NCI-H1092 treated with DMSO at 0.1 percent for 48 hours (cell line): ENCODE data around the gene PPP6R2.
"Not testable (repeated sequence)": the region's sequence is repeated elsewhere in the genome, so short reads cannot be mapped to it uniquely, and the experiment has no call there.

Experiments used
- DNase-seq: peaks from one replicate; lab custom pipeline; 2025; lab: John Stamatoyannopoulos, UW

Gene PPP6R2

GRCh38 chr22:50401907-50402306, 58.8 kb downstream of the PPP6R2 start:
- DNase-seq: no peak

GRCh38 chr22:50403701-50404101, 60.6 kb downstream of the PPP6R2 start:
- peak; percentile 11 for DNase-seq

- no peak for DNase-seq
Observed at GRCh38 chr22:50406416-50407170, 63.5 kb downstream of the PPP6R2 start.

GRCh38 chr22:50408311-50408710, 65.2 kb downstream of the PPP6R2 start:
- DNase-seq: no peak

- DNase-seq: not testable (repeated sequence)
Observed at GRCh38 chr22:50408954-50409353, 65.8 kb downstream of the PPP6R2 start.

GRCh38 chr22:50414476-50415248, 71.5 kb downstream of the PPP6R2 start:
- DNase-seq: no peak

GRCh38 chr22:50415426-50415825, 72.3 kb downstream of the PPP6R2 start:
- no peak for DNase-seq

- no peak for DNase-seq
Observed at GRCh38 chr22:50416996-50417395, 73.9 kb downstream of the PPP6R2 start.

- DNase-seq: no peak
Observed at GRCh38 chr22:50417411-50418210, 74.5 kb downstream of the PPP6R2 start.

- no peak for DNase-seq
Observed at GRCh38 chr22:50418624-50419023, 75.5 kb downstream of the PPP6R2 start.

- DNase-seq: no peak
Observed at GRCh38 chr22:50419116-50419515, 76.0 kb downstream of the PPP6R2 start.

GRCh38 chr22:50420015-50420414, 76.9 kb downstream of the PPP6R2 start:
- DNase-seq: no peak

GRCh38 chr22:50420581-50420980, 77.5 kb downstream of the PPP6R2 start:
- DNase-seq: no peak

GRCh38 chr22:50422046-50422445, 78.9 kb downstream of the PPP6R2 start:
- no peak for DNase-seq

GRCh38 chr22:50422961-50423815, 80.1 kb downstream of the PPP6R2 start:
- DNase-seq: no peak

GRCh38 chr22:50423956-50424355, 80.8 kb downstream of the PPP6R2 start:
- DNase-seq: no peak

- DNase-seq: no peak
Observed at GRCh38 chr22:50425179-50425916, 82.2 kb downstream of the PPP6R2 start.

GRCh38 chr22:50432131-50432876, 89.2 kb downstream of the PPP6R2 start:
- no peak for DNase-seq

- not testable (repeated sequence) for DNase-seq
Observed at GRCh38 chr22:50432877-50433510, 89.9 kb downstream of the PPP6R2 start.

- no peak for DNase-seq
Observed at GRCh38 chr22:50434849-50435248, 91.7 kb downstream of the PPP6R2 start.
